ENCODE measurements around the gene PRDM16.

PRDM16 gene

DNA sequence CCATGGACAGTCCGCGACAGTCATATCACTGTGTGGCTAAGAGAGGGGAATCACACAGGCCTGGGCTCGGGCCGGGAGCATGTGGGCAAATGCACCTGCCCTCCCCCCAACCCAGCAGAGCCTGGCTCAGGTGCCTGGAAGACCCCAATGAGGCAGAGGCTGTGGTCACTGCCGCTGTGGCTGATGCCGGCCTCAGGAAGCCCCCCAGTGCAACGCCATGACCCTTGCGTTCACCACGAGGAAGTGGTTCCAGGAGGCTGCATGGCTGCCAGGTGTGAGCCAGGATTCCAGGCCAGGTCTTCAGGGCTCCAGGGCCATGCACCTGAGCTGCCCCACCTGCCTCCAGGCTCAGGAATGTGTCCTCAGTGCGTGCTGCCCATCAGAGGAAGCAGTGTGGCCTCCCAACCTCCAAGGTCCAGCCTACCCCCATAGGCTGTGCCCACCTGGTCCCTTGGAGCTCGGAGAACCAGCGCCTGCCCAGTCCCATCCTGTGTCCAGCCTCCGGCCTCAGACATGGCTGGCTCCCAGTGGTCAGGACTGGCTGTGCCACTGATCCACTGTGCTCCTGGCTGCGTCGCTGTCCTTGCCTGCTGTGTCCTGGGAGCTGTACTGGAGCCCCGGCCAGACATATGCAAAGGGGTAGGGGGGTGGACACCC is 393.5 kb downstream of the PRDM16 start:
- DNase-seq = no peak

DNA sequence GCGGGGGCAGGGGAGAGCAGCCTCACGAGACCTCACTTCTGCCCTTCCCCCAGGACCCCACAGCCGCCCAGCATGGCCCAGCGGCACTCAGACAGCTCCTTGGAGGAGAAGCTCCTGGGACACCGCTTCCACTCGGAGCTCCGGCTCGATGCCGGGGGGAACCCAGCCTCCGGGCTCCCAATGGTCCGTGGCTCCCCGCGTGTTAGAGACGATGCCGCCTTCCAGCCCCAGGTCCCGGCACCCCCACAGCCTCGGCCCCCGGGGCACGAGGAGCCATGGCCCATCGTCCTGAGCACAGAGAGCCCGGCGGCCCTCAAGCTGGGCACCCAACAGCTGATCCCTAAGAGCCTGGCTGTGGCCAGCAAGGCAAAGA is 394.0 kb downstream of the PRDM16 start:
- DNase-seq = no peak

DNA sequence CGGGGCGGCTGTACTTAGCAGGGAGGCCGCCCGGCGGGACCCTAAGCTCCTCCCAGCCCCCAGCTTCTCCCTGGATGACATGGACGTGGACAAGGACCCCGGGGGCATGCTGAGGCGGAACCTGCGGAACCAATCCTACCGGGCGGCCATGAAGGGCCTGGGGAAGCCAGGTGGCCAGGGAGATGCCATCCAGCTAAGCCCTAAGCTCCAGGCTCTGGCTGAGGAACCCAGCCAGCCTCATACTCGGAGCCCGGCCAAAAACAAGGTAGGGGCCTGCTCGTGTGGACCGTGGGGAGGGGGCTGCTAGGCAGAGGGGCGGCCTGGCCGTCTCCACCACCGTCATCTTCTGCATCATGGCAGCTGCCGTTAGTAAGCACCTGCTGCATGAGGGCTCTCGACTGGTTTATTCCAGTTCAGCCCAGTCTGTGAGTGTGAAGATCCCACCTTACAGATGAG is 394.4 kb downstream of the PRDM16 start:
- DNase-seq = no peak

DNA sequence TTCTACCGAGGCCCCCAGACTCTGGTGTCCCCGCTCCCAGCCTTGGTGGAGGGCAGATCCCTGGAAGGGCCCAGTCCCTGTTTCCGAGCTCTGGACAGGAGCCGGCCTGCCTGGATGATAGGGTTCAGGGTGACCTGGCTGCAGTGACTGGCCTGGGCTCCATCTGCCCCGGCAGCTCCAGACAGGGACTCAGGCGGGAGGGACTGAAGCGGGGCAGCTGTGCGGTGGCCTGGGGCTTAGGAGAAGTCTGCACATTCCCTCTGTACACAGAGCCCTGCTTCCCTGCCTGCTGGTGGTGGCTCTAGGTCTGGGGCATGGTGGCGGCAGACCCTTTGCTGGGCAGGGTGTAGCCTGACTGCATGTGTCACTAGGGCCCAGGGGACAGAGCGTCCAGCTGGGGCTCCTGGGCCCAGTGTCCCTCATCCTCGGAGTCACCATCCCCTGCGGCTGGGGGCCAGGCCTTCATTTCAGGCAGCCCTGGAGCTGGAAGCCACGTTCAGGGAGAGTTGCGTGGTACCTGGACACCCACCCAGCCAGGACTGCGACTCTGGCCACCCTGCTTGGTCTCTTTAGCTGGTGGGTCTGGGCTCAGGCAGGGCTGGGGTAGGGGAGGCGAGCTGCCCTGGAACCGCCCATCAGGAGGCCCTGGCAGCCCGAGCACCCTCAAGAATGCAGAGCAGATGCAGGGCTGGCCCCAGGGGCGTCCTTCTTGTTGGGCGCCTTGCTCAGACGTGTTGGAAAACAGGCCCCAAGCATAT is 395.1 kb downstream of the PRDM16 start:
- no peak for DNase-seq

GRCh38 chr1:3464649-3465025 is 395.6 kb downstream of the PRDM16 start:
- DNase-seq = no peak

GRCh38 chr1:3465091-3465934 is 396.3 kb downstream of the PRDM16 start:
- no peak for DNase-seq

DNA sequence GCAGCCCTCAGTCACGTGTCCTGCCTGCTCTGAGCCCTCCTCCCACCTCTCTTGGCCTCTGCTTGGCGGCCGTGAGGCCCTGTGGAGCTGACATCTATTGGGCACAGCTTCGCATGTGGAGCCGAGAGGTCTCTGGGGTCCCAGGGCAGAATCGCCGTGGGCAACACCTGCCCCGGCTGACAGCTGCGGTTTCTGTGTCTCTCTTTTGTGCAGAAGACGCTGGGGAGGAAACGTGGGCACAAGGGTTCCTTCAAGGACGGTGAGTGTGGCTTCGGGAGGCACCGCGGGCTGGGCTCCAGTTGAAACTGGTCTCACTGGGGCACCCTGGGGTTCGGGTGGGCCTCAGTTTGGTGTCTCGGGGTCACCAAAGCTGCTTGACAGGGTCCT is 396.9 kb downstream of the PRDM16 start:
- no peak for DNase-seq

- DNase-seq = no peak
Measured at GRCh38 chr1:3466366-3467075, 397.5 kb downstream of the PRDM16 start.

- DNase-seq = no peak
Measured at GRCh38 chr1:3467096-3468036, 398.4 kb downstream of the PRDM16 start.

DNA sequence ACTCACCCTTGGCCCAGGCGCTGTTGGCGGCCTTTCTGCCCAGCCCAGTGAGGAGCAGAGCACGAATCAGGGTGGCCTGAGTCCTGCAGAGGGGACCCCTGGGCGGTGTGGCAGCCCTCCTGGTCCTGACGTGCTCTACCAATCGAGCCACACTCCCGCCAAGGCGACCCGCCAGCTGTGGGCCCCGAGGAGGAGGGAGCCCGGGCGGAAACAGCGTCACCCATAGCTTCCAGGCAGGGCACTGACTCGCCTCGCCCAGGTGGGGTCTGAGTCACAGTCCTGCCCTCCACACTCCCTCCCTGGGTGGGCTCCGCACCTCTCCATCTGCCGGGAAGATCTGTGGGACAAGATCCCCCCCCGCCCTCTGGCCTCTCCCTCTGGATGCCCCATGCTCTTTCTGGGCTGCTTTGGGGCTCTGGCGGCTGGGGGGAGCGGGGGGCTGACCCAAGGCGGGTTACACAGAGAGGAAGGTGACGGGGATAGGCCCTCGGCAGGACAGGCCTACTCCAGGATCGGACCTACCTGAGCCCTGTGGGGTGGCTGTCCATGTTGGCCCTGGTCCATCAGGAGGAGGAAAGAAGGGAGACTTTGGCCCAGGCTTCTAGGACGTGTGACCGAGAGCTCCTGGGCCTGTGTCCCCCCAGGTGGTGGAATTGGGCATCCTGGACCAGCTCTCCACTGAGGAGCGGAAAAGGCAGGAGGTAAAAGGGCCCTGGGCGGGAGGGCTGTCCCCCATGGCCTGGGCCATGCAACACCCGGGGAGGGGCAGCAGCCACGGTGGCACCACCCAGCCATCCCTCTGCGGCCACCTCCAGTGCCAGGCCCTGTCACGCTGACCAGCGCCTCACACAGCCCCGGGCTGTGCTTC is 399.5 kb downstream of the PRDM16 start:
- no peak for DNase-seq

DNA sequence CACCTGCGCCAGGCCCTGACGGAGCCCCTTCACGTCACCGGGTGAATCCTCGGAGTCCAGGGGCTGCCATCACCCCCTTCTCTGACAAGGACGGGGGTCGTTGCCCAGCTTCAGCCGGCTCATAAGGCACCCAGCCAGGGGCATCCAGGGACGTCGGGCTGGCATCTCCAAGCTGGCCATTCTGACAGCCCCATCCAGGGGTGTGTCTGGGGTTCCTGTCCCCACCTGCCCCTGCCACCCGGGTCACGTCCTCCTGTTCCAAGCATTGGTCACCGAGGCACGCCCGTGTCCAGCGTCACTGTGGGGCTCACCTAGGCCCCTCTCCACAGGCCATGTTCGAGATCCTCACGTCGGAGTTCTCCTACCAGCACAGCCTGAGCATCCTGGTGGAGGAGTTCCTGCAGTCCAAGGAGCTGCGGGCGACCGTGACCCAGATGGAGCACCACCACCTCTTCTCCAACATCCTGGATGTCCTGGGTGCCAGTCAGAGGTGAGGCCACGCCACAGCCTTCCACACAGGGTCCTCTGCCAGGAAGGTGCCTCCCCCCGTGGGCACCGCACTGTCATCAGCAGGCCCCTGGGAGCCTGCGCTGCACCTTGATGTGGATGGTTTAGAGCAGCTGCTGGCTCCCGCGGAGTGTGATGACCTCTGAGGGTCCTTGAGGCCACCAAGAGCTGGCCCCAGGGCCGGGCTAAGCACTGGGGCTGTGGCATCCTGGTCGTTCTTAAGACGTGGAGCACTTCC is 400.3 kb downstream of the PRDM16 start:
- DNase-seq = no peak

DNA sequence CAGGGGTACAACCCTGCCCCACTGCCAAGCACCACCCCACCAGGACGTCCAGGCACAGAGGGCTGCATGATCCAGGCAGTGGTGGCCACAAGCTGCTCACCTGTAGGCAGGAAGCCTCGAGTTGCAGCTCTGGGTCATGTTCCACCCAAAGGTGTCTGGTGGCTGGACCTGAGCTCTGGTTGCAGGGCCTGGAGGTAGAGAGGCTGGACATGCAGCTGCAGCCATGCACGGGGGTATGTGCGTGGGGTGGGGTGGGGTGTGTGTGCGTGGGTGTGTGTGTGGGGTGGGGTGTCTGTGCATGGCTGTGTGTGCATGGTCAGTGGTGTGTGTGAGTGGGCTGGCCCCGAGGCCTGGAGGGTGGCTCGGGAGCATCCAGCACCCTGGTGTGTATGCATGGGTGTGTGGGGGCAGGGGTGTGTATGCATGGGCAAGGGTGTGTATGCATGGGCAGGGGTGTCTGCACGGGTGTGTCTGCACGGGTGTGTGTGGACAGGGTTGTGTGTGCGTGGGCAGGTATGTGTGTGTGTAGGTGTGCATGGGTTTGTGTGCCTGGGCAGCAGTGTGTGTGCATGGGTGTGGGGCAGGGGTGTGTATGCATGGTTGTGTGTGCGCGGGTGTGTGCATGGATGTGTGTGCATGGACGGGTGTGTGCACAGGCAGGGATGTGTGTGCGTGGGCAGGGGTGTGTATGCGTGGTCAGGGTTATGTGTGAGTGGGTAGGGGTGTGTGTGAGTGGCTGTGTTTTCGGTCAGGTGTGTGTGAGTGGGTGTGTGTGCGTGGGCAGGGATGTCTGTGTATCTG is 401.0 kb downstream of the PRDM16 start:
- no peak for DNase-seq

DNA sequence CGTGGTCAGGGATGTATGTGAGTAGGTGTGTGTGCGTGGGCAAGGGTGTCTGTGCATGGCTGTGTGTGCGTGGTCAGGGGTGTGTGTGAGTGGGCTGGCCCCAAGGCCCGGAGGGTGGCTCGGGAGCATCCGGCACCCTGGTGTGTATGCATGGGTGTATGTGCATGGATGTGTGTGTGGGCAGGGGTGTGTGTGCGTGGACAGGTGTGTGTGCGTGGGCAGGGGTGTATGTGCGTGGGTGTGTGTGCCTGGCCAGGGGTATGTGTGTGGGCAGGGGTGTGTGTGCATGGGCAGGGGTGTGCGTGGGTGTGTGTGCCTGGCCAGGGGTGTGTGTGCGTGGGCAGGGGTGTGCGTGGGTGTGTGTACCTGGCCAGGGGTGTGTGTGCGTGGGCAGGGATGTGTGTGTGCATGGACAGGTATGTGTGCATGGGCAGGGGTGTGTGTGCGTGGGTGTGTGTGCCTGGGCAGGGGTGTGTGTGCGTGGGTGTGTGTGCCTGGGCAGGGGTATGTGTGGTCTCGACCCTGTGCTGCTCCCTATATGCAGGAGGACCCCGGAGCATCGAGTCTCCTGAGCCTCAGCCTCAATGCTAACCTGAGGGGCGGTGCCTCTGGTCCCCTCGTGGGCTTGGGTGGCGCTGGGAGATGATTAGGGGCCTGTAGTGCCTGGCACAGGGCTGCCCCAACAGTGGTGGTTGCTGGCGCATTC is 401.8 kb downstream of the PRDM16 start:
- DNase-seq = no peak

GRCh38 chr1:3471356-3472087 is 402.5 kb downstream of the PRDM16 start:
- peak; percentile 59 for DNase-seq

GRCh38 chr1:3472088-3472850 is 403.3 kb downstream of the PRDM16 start:
- DNase-seq = no peak

GRCh38 chr1:3472906-3473305 is 403.9 kb downstream of the PRDM16 start:
- DNase-seq = no peak

- peak; percentile 93 for DNase-seq
Measured at GRCh38 chr1:3473381-3473844, 404.4 kb downstream of the PRDM16 start.
